ENCODE results near the gene TRAPPC5. TPM values are rescaled to one million over a fixed set of nuclear protein-coding genes. Genes with fewer than 3 reads are reported as not detected.

Gene TRAPPC5
- total RNA-seq, 1 donor from 2014 or later: 110 TPM

GRCh38 chr19:7720351-7720750 lies 39.7 kb downstream of the TRAPPC5 start:
- H3K27ac ChIP-seq (ENCODE audit: low read depth, low read length): no peak overlapping the region
- no peak overlapping the region for H2AFZ ChIP-seq (ENCODE audit: low read depth, low read length)
- H3K9ac ChIP-seq (ENCODE audit: low read length): no peak overlapping the region
- H3K36me3 ChIP-seq (ENCODE audit: insufficient read depth, low read length): no peaks in the 10 kb centered on the region
- Mint-ChIP-seq H3K27me3 (ENCODE audit: low read depth, unreplicated experiment) (peaks cover 47% of the 10 kb centered on the region), H3K4me1 (ENCODE audit: low read depth, unreplicated experiment) (no peaks in the 10 kb centered on the region), H3K27ac (ENCODE audit: unreplicated experiment) (no peak overlapping the region), H3K9me3 (ENCODE audit: unreplicated experiment) (peaks cover 5% of the 10 kb centered on the region), H3K4me3 (ENCODE audit: unreplicated experiment) (no peak overlapping the region), H3K36me3 (ENCODE audit: low read depth, unreplicated experiment) (no peaks in the 10 kb centered on the region)
- H3K27me3 ChIP-seq (ENCODE audit: insufficient read depth, low read length): peaks cover 2% of the 10 kb centered on the region
- no peak overlapping the region for H3K4me3 ChIP-seq (ENCODE audit: insufficient read depth, low read depth, low read length)
- DNase-seq (ENCODE audit: low read depth): no peak
- no peaks in the 10 kb centered on the region for H3K79me2 ChIP-seq (ENCODE audit: insufficient read depth, low read length)
- H3K9me3 ChIP-seq (ENCODE audit: insufficient read depth, low read depth, low read length): no peaks in the 10 kb centered on the region
- TF ChIP-seq EZH2 (IDR thresholded peaks at IDR 0.05; ENCODE audit: insufficient read depth, low read length): no peak
- no peak for TF ChIP-seq CTCF (IDR thresholded peaks at IDR 0.05; ENCODE audit: insufficient read depth, low read depth, low read length)
- no peak overlapping the region for H3K4me2 ChIP-seq (ENCODE audit: low read length)
- H3K4me1 ChIP-seq (ENCODE audit: insufficient read depth, low read length): no peaks in the 10 kb centered on the region
- H4K20me1 ChIP-seq (ENCODE audit: insufficient read depth, low read length): no peaks in the 10 kb centered on the region
- no peak for FAIRE-seq

- Histone ChIP-seq H2AFZ (ENCODE audit: low read depth, low read length) (no peak overlapping the region), H3K27ac (ENCODE audit: low read depth, low read length) (no peak overlapping the region), H3K36me3 (ENCODE audit: insufficient read depth, low read length) (no peaks in the 10 kb centered on the region), H3K79me2 (ENCODE audit: insufficient read depth, low read length) (no peaks in the 10 kb centered on the region), H3K4me3 (ENCODE audit: insufficient read depth, low read depth, low read length) (no peak overlapping the region), H3K9me3 (ENCODE audit: insufficient read depth, low read depth, low read length) (no peaks in the 10 kb centered on the region), H3K4me2 (ENCODE audit: low read length) (no peak overlapping the region), H3K4me1 (ENCODE audit: insufficient read depth, low read length) (no peaks in the 10 kb centered on the region), H3K9ac (ENCODE audit: low read length) (no peak overlapping the region), H4K20me1 (ENCODE audit: insufficient read depth, low read length) (no peaks in the 10 kb centered on the region), H3K27me3 (ENCODE audit: insufficient read depth, low read length) (peaks cover 2% of the 10 kb centered on the region)
- Mint-ChIP-seq H3K27me3 (ENCODE audit: low read depth, unreplicated experiment) (peaks cover 51% of the 10 kb centered on the region), H3K36me3 (ENCODE audit: low read depth, unreplicated experiment) (no peaks in the 10 kb centered on the region), H3K27ac (ENCODE audit: unreplicated experiment) (no peak overlapping the region), H3K4me1 (ENCODE audit: low read depth, unreplicated experiment) (no peaks in the 10 kb centered on the region), H3K4me3 (ENCODE audit: unreplicated experiment) (no peak overlapping the region), H3K9me3 (ENCODE audit: unreplicated experiment) (peaks cover 2% of the 10 kb centered on the region)
- no peak for TF ChIP-seq CTCF (IDR thresholded peaks at IDR 0.05; ENCODE audit: insufficient read depth, low read depth, low read length)
- TF ChIP-seq EZH2 (IDR thresholded peaks at IDR 0.05; ENCODE audit: insufficient read depth, low read length): no peak
- FAIRE-seq (no peak), DNase-seq (ENCODE audit: low read depth) (no peak)
Observed at GRCh38 chr19:7722231-7722651, 41.6 kb downstream of the TRAPPC5 start.

GRCh38 chr19:7725791-7726190 lies 45.2 kb downstream of the TRAPPC5 start:
- H3K4me1 ChIP-seq (ENCODE audit: insufficient read depth, low read length): no peaks in the 10 kb centered on the region
- H3K27ac Mint-ChIP-seq (ENCODE audit: unreplicated experiment): no peak overlapping the region
- H3K9me3 Mint-ChIP-seq (ENCODE audit: unreplicated experiment): peaks cover 5% of the 10 kb centered on the region
- H3K4me2 ChIP-seq (ENCODE audit: low read length): no peak overlapping the region
- H3K4me1 Mint-ChIP-seq (ENCODE audit: low read depth, unreplicated experiment): no peaks in the 10 kb centered on the region
- H3K36me3 ChIP-seq (ENCODE audit: insufficient read depth, low read length): no peaks in the 10 kb centered on the region
- H3K9me3 ChIP-seq (ENCODE audit: insufficient read depth, low read depth, low read length): no peaks in the 10 kb centered on the region
- no peaks in the 10 kb centered on the region for H4K20me1 ChIP-seq (ENCODE audit: insufficient read depth, low read length)
- FAIRE-seq: no peak
- no peak overlapping the region for H3K27ac ChIP-seq (ENCODE audit: low read depth, low read length)
- peaks cover 18% of the 10 kb centered on the region for H3K27me3 ChIP-seq (ENCODE audit: insufficient read depth, low read length)
- H3K9ac ChIP-seq (ENCODE audit: low read length): no peak overlapping the region
- H3K36me3 Mint-ChIP-seq (ENCODE audit: low read depth, unreplicated experiment): no peaks in the 10 kb centered on the region
- no peak overlapping the region for H3K4me3 ChIP-seq (ENCODE audit: insufficient read depth, low read depth, low read length)
- TF ChIP-seq CTCF (IDR thresholded peaks at IDR 0.05; ENCODE audit: insufficient read depth, low read depth, low read length): no peak
- no peak for TF ChIP-seq EZH2 (IDR thresholded peaks at IDR 0.05; ENCODE audit: insufficient read depth, low read length)
- H2AFZ ChIP-seq (ENCODE audit: low read depth, low read length): no peak overlapping the region
- H3K27me3 Mint-ChIP-seq (ENCODE audit: low read depth, unreplicated experiment): peaks cover 65% of the 10 kb centered on the region
- no peak for DNase-seq (ENCODE audit: low read depth)
- no peaks in the 10 kb centered on the region for H3K79me2 ChIP-seq (ENCODE audit: insufficient read depth, low read length)
- no peak overlapping the region for H3K4me3 Mint-ChIP-seq (ENCODE audit: unreplicated experiment)
